ENCODE measurements around the gene CTNNBL1.
A peak's percentile ranks its signal among the peaks of the same experiment; 100 is the strongest.
"Not testable (repeated sequence)": the region's sequence is repeated elsewhere in the genome, so short reads cannot be mapped to it uniquely, and the experiment has no call there.

Gene CTNNBL1

GRCh38 chr20:37693635-37694626 lies at the start of gene CTNNBL1:
Gene CTNNBL1 (plus strand): TSS chr20:37694030. CDS start chr20:37694123, 93 bp downstream.
- DNase-seq: peak; percentile 94

GRCh38 chr20:37644605-37645004 lies 49.2 kb upstream of the CTNNBL1 start:
- DNase-seq: no peak

GRCh38 chr20:37647946-37648345 lies 45.9 kb upstream of the CTNNBL1 start:
- DNase-seq: no peak

GRCh38 chr20:37649017-37649416 lies 44.8 kb upstream of the CTNNBL1 start:
- DNase-seq: no peak

GRCh38 chr20:37649676-37650370 lies 44.0 kb upstream of the CTNNBL1 start:
- DNase-seq: no peak

- DNase-seq: no peak
Measured at GRCh38 chr20:37650661-37651060, 43.2 kb upstream of the CTNNBL1 start.

GRCh38 chr20:37651932-37652331 lies 41.9 kb upstream of the CTNNBL1 start:
- no peak for DNase-seq

- DNase-seq: no peak
Measured at GRCh38 chr20:37656945-37657344, 36.9 kb upstream of the CTNNBL1 start.

- no peak for DNase-seq
Measured at GRCh38 chr20:37657924-37658804, 35.7 kb upstream of the CTNNBL1 start.

GRCh38 chr20:37661519-37661918 lies 32.3 kb upstream of the CTNNBL1 start:
- DNase-seq: no peak

- no peak for DNase-seq
Measured at GRCh38 chr20:37662308-37662707, 31.5 kb upstream of the CTNNBL1 start.

- DNase-seq: not testable (repeated sequence)
Measured at GRCh38 chr20:37664595-37664994, 29.2 kb upstream of the CTNNBL1 start.

- no peak for DNase-seq
Measured at GRCh38 chr20:37668166-37668565, 25.7 kb upstream of the CTNNBL1 start.

GRCh38 chr20:37669062-37669772 lies 24.6 kb upstream of the CTNNBL1 start:
- no peak for DNase-seq

- DNase-seq: no peak
Measured at GRCh38 chr20:37669773-37670236, 24.0 kb upstream of the CTNNBL1 start.

GRCh38 chr20:37670351-37670791 lies 23.5 kb upstream of the CTNNBL1 start:
- no peak for DNase-seq

GRCh38 chr20:37672143-37672542 lies 21.7 kb upstream of the CTNNBL1 start:
- no peak for DNase-seq

- no peak for DNase-seq
Measured at GRCh38 chr20:37673444-37673843, 20.4 kb upstream of the CTNNBL1 start.

GRCh38 chr20:37676440-37676839 lies 17.4 kb upstream of the CTNNBL1 start:
- DNase-seq: no peak

- DNase-seq: no peak
Measured at GRCh38 chr20:37677969-37678861, 15.6 kb upstream of the CTNNBL1 start.

GRCh38 chr20:37679751-37680150 lies 14.1 kb upstream of the CTNNBL1 start:
- not testable (repeated sequence) for DNase-seq

Data from activated T-cell treated with anti-CD3 and anti-CD28 coated beads, Interleukin-2, amount 50 U/mL, for 1 hour (primary cell).